Neuron (in vitro differentiated cells): Measurements from ENCODE around the gene PIGB.

ENCODE experiments used
- H2AFZ ChIP-seq: one replicate; pipeline ENCODE4 v1.6.1; 2013; ENCODE audit warnings: low read depth, mild to moderate bottlenecking, inconsistent platforms, low read length, moderate library complexity
- H3K27me3 ChIP-seq: one replicate; pipeline ENCODE4 v1.6.1; 2013; ENCODE audit warnings: low read length; ENCODE audit not compliant: insufficient read depth
- H3K36me3 ChIP-seq: one replicate; pipeline ENCODE4 v1.6.1; 2013; ENCODE audit warnings: low read length; ENCODE audit not compliant: insufficient read depth
- H3K4me1 ChIP-seq: one replicate; pipeline ENCODE4 v1.6.1; 2013; ENCODE audit warnings: low read length; ENCODE audit not compliant: insufficient read depth
- H3K4me3 ChIP-seq: 2 replicates; pipeline ENCODE4 v1.5.1; 2013; ENCODE audit warnings: mild to moderate bottlenecking, low read length, moderate library complexity
- H3K9me3 ChIP-seq: one replicate; pipeline ENCODE4 v1.6.1; 2013; ENCODE audit warnings: low read length

Gene PIGB

GRCh38 chr15:55334371-55334770 is 15.3 kb downstream of the PIGB start:
- Histone ChIP-seq H3K36me3 (no peaks in the 10 kb centered on the region), H3K4me1 (no peaks in the 10 kb centered on the region), H3K27me3 (no peaks in the 10 kb centered on the region), H2AFZ (no peak overlapping the region), H3K4me3 (no peak overlapping the region), H3K9me3 (no peaks in the 10 kb centered on the region)

GRCh38 chr15:55334997-55335396 is 16.0 kb downstream of the PIGB start:
- no peak overlapping the region for H2AFZ ChIP-seq
- no peaks in the 10 kb centered on the region for H3K36me3 ChIP-seq
- H3K4me1 ChIP-seq = no peaks in the 10 kb centered on the region
- no peaks in the 10 kb centered on the region for H3K9me3 ChIP-seq
- H3K27me3 ChIP-seq = no peaks in the 10 kb centered on the region
- H3K4me3 ChIP-seq = no peak overlapping the region

GRCh38 chr15:55337160-55337559 is 18.1 kb downstream of the PIGB start:
- no peaks in the 10 kb centered on the region for H3K27me3 ChIP-seq
- no peak overlapping the region for H2AFZ ChIP-seq
- H3K9me3 ChIP-seq = no peaks in the 10 kb centered on the region
- H3K4me1 ChIP-seq = no peaks in the 10 kb centered on the region
- H3K4me3 ChIP-seq = no peak overlapping the region
- H3K36me3 ChIP-seq = no peaks in the 10 kb centered on the region

GRCh38 chr15:55343168-55343567 is 24.1 kb downstream of the PIGB start:
- no peak overlapping the region for H2AFZ ChIP-seq
- H3K27me3 ChIP-seq = no peaks in the 10 kb centered on the region
- H3K36me3 ChIP-seq = no peaks in the 10 kb centered on the region
- peaks cover 14% of the 10 kb centered on the region for H3K4me1 ChIP-seq
- H3K4me3 ChIP-seq = no peak overlapping the region
- no peaks in the 10 kb centered on the region for H3K9me3 ChIP-seq

GRCh38 chr15:55344206-55344605 is 25.2 kb downstream of the PIGB start:
- H3K9me3 ChIP-seq = no peaks in the 10 kb centered on the region
- no peak overlapping the region for H2AFZ ChIP-seq
- no peak overlapping the region for H3K4me3 ChIP-seq
- no peaks in the 10 kb centered on the region for H3K27me3 ChIP-seq
- peaks cover 14% of the 10 kb centered on the region for H3K4me1 ChIP-seq
- no peaks in the 10 kb centered on the region for H3K36me3 ChIP-seq

- no peaks in the 10 kb centered on the region for H3K9me3 ChIP-seq
- H3K36me3 ChIP-seq = no peaks in the 10 kb centered on the region
- no peaks in the 10 kb centered on the region for H3K27me3 ChIP-seq
- H3K4me1 ChIP-seq = peaks cover 11% of the 10 kb centered on the region
- no peak overlapping the region for H2AFZ ChIP-seq
- no peak overlapping the region for H3K4me3 ChIP-seq
Measured at GRCh38 chr15:55348281-55348778, 29.3 kb downstream of the PIGB start.

GRCh38 chr15:55349282-55349681 is 30.3 kb downstream of the PIGB start:
- no peaks in the 10 kb centered on the region for H3K36me3 ChIP-seq
- no peak overlapping the region for H3K4me3 ChIP-seq
- peaks cover 4% of the 10 kb centered on the region for H3K4me1 ChIP-seq
- H2AFZ ChIP-seq = no peak overlapping the region
- no peaks in the 10 kb centered on the region for H3K9me3 ChIP-seq
- H3K27me3 ChIP-seq = no peaks in the 10 kb centered on the region

- Histone ChIP-seq H3K36me3 (peaks cover 4% of the 10 kb centered on the region), H3K4me3 (no peak overlapping the region), H3K27me3 (no peaks in the 10 kb centered on the region), H3K4me1 (no peaks in the 10 kb centered on the region), H3K9me3 (no peaks in the 10 kb centered on the region), H2AFZ (no peak overlapping the region)
Measured at GRCh38 chr15:55353025-55353424, 34.0 kb downstream of the PIGB start.

- H3K27me3 ChIP-seq = no peaks in the 10 kb centered on the region
- no peaks in the 10 kb centered on the region for H3K4me1 ChIP-seq
- no peak overlapping the region for H3K4me3 ChIP-seq
- H3K36me3 ChIP-seq = peaks cover 4% of the 10 kb centered on the region
- H3K9me3 ChIP-seq = no peaks in the 10 kb centered on the region
- H2AFZ ChIP-seq = no peak overlapping the region
Measured at GRCh38 chr15:55356985-55357585, 38.1 kb downstream of the PIGB start.

GRCh38 chr15:55357774-55358173 is 38.8 kb downstream of the PIGB start:
- no peak overlapping the region for H2AFZ ChIP-seq
- H3K4me3 ChIP-seq = no peak overlapping the region
- peaks cover 4% of the 10 kb centered on the region for H3K36me3 ChIP-seq
- no peaks in the 10 kb centered on the region for H3K27me3 ChIP-seq
- H3K4me1 ChIP-seq = no peaks in the 10 kb centered on the region
- H3K9me3 ChIP-seq = no peaks in the 10 kb centered on the region

GRCh38 chr15:55358471-55358870 is 39.4 kb downstream of the PIGB start:
- Histone ChIP-seq H2AFZ (no peak overlapping the region), H3K9me3 (no peaks in the 10 kb centered on the region), H3K27me3 (no peaks in the 10 kb centered on the region), H3K36me3 (peaks cover 4% of the 10 kb centered on the region), H3K4me1 (no peaks in the 10 kb centered on the region), H3K4me3 (no peak overlapping the region)

GRCh38 chr15:55360256-55360655 is 41.2 kb downstream of the PIGB start:
- Histone ChIP-seq H3K4me3 (no peak overlapping the region), H3K36me3 (peaks cover 4% of the 10 kb centered on the region), H3K9me3 (no peaks in the 10 kb centered on the region), H3K27me3 (no peaks in the 10 kb centered on the region), H2AFZ (no peak overlapping the region), H3K4me1 (no peaks in the 10 kb centered on the region)

- no peak overlapping the region for H2AFZ ChIP-seq
- H3K27me3 ChIP-seq = no peaks in the 10 kb centered on the region
- no peaks in the 10 kb centered on the region for H3K9me3 ChIP-seq
- no peaks in the 10 kb centered on the region for H3K4me1 ChIP-seq
- no peak overlapping the region for H3K4me3 ChIP-seq
- H3K36me3 ChIP-seq = no peaks in the 10 kb centered on the region
Measured at GRCh38 chr15:55361048-55361447, 42.0 kb downstream of the PIGB start.

- H3K27me3 ChIP-seq = no peaks in the 10 kb centered on the region
Measured at GRCh38 chr15:55362641-55363040, 43.6 kb downstream of the PIGB start.

More at GRCh38 chr15:55362641-55363040, 43.6 kb downstream of the PIGB start:
- H3K36me3 ChIP-seq = no peaks in the 10 kb centered on the region
- no peaks in the 10 kb centered on the region for H3K4me1 ChIP-seq
- H3K4me3 ChIP-seq = no peak overlapping the region
- H2AFZ ChIP-seq = no peak overlapping the region
- no peaks in the 10 kb centered on the region for H3K9me3 ChIP-seq
